HepG2 (cell line): ENCODE data around the gene HMCN2. TPM values are rescaled to one million over a fixed set of nuclear protein-coding genes. Genes with fewer than 3 reads are reported as not detected.
A peak's percentile ranks its signal among the peaks of the same experiment; 100 is the strongest.

Source experiments
- ATAC-seq: fragments of 200-7000 bp; cut with Tn5 transposase; 3 replicates; pipeline ENCODE4 v1.9.1; 2020; ENCODE audit warnings: mild to moderate bottlenecking, moderate library complexity
- BruUV-seq: library from RNA; stranded (reverse); fragments of 400-500 nt; replicated peaks from 2 replicates; lab custom pipeline; 2021; lab: Mats Ljungman, UMichigan
- CTCF ChIA-PET: fragments of 300-600 bp; formaldehyde crosslinking; extraction: SDS; loops from one replicate; lab custom pipeline; 2021; ENCODE audit warnings: low total read pairs, inconsistent platforms, low intra/inter-chr PET ratio; lab: Yijun Ruan, JAX
- POLR2A ChIA-PET: fragments of 350-600 bp; sonication (Branson Sonifier 250); formaldehyde crosslinking; loops from one replicate; lab custom pipeline; 2020; ENCODE audit warnings: antibody characterized with exemption, inconsistent platforms; lab: Yijun Ruan, JAX
- DNase-seq: peaks from one replicate; pipeline ENCODE4 v3.0.0-alpha.2; 2015; ENCODE audit warnings: low spot score
- FAIRE-seq: peaks from 3 replicates; lab custom pipeline; 2011; peaks lifted over from hg19 to GRCh38; lab: Jason Lieb, UNC
- H2AFZ ChIP-seq: one replicate; pipeline ENCODE4 v1.6.1; 2011; ENCODE audit warnings: low read length, inconsistent platforms
- H3K27ac ChIP-seq: fragments of 300-600 bp; 3 replicates; pipeline ENCODE4 v1.8.0; 2011; ENCODE audit warnings: mixed run types, mild to moderate bottlenecking, mixed read lengths, low read length, inconsistent platforms; ENCODE audit not compliant: insufficient read depth; ENCODE audit errors: extremely low read length
- H3K27me3 ChIP-seq, 2 experiments: fragments of 200-600 bp in 1 of 2; 2 replicates in 1 of 2; 3 replicates in 1 of 2; pipeline versions ENCODE4 v1.6.0 to v1.8.0; 2011; ENCODE audit warnings: low read length in 2 of 2, mild to moderate bottlenecking in 2 of 2, moderate library complexity in 2 of 2, inconsistent platforms in 1 of 2; ENCODE audit not compliant: insufficient read depth in 2 of 2, control insufficient read depth in 1 of 2
- H3K36me3 ChIP-seq, 2 experiments: fragments of 200-600 bp in 1 of 2; replicated peaks in 1 of 2; 2 replicates in 1 of 2; 3 replicates in 1 of 2; pipeline versions ENCODE4 v1.5.1 to v1.8.0; 2011; ENCODE audit warnings: low read length in 2 of 2, inconsistent platforms in 1 of 2; ENCODE audit not compliant: insufficient read depth in 2 of 2, control insufficient read depth in 1 of 2
- H3K4me1 ChIP-seq: 2 replicates; pipeline ENCODE4 v1.5.1; 2012; ENCODE audit warnings: low read length, inconsistent platforms; ENCODE audit not compliant: insufficient read depth
- H3K4me2 ChIP-seq: 2 replicates; pipeline ENCODE4 v1.6.0; 2011; ENCODE audit warnings: low read depth, low read length, inconsistent platforms
- H3K4me3 ChIP-seq, 3 experiments: fragments of 200-600 bp in 1 of 3; sonication (generic), shearing (Covaris generic) in 1 of 3; replicated peaks in 1 of 3; 2 replicates each; pipeline ENCODE4 v1.5.1; 2011 to 2016; ENCODE audit warnings: low read length in 3 of 3, inconsistent platforms in 2 of 3, low read depth in 2 of 3, mild to moderate bottlenecking in 2 of 3, control low read depth in 1 of 3, mixed read lengths in 1 of 3; ENCODE audit not compliant: insufficient read depth in 1 of 3
- H3K79me2 ChIP-seq: one replicate; pipeline ENCODE4 v1.6.1; 2011; ENCODE audit warnings: low read length, inconsistent platforms; ENCODE audit not compliant: insufficient read depth
- H3K9ac ChIP-seq: 2 replicates; pipeline ENCODE4 v1.6.0; 2011; ENCODE audit warnings: mild to moderate bottlenecking, low read depth, low read length, inconsistent platforms; ENCODE audit not compliant: insufficient read depth
- H3K9me3 ChIP-seq: 2 replicates; pipeline ENCODE4 v1.5.1; 2012; ENCODE audit warnings: mild to moderate bottlenecking, low read length
- H4K20me1 ChIP-seq: 2 replicates; pipeline ENCODE4 v1.6.0; 2011; ENCODE audit warnings: inconsistent platforms, mild to moderate bottlenecking, low read length, moderate library complexity; ENCODE audit not compliant: insufficient read depth
- FUBP1 ChIP-seq: sonication (generic); formaldehyde crosslinking; IDR thresholded peaks from 2 replicates; pipeline ENCODE4 v1.5.1; 2020; ENCODE audit warnings: missing genetic modification reagents, mild to moderate bottlenecking, borderline replicate concordance
- KLF13 ChIP-seq: sonication (generic); formaldehyde crosslinking; IDR thresholded peaks from 2 replicates; pipeline ENCODE4 v1.4.0; 2020; ENCODE audit warnings: mild to moderate bottlenecking, missing genetic modification reagents
- NFYB ChIP-seq: sonication (generic); formaldehyde crosslinking; IDR thresholded peaks from 2 replicates; pipeline ENCODE4 v1.4.0; 2020; ENCODE audit warnings: missing genetic modification reagents
- NFYC ChIP-seq: IDR thresholded peaks from 2 replicates; pipeline ENCODE4 v1.6.1; 2016; ENCODE audit warnings: missing genetic modification reagents, missing compliant biosample characterization
- PRPF4 ChIP-seq: fragments of 200-400 bp; formaldehyde crosslinking; IDR thresholded peaks from 2 replicates; pipeline ENCODE4 v1.6.1; 2016; ENCODE audit warnings: low read length, low read depth; ENCODE audit not compliant: poor library complexity, severe bottlenecking
- ZNF343 ChIP-seq: sonication (generic); formaldehyde crosslinking; IDR thresholded peaks from 2 replicates; pipeline ENCODE4 v1.4.0; 2020; ENCODE audit warnings: mild to moderate bottlenecking, missing genetic modification reagents
- ZNF414 ChIP-seq: sonication (generic); formaldehyde crosslinking; IDR thresholded peaks from 2 replicates; pipeline ENCODE4 v1.5.0; 2020; ENCODE audit warnings: missing genetic modification reagents
- WGBS: methylation state at CpG from one replicate; pipeline ENCODE4 v1.1.6; 2017; ENCODE audit warnings: low lambda C conversion rate; 5-methylcytosine and 5-hydroxymethylcytosine counted together
- in situ Hi-C: cut with HindIII; loops from 2 replicates; pipeline ENCODE4 v1.10.0; 2017; ENCODE audit warnings: low pct_unique_long_range_greater_than_20kb; ENCODE audit not compliant: extremely low pct_ligation_motif_present
- intact Hi-C: fragments of 100-400 bp; cut with micrococcal nuclease; formaldehyde crosslinking; loops from one replicate; pipeline ENCODE4 v1.10.0; 2022; ENCODE audit not compliant: unreplicated experiment
- polyA plus RNA-seq, 8 experiments: library from polyadenylated mRNA; depleted of rRNA in 3 of 8; stranded (reverse) in 7 of 8; unstranded in 1 of 8; fragments of >200 nt; fragmentation: Illumina TruSeq in 4 of 8; extraction: Trizol in 4 of 8; gene quantifications; 2 replicates each; pipeline versions ENCODE4 v1.2.1 to v1.2.3, GENCODE V29; 2011 to 2016; ENCODE audit warnings: low read depth in 4 of 8, missing spikeins in 1 of 8, mixed read lengths in 1 of 8; ENCODE audit not compliant: insufficient read depth in 1 of 8
- total RNA-seq, 5 experiments: library from RNA; depleted of rRNA; stranded (reverse); fragments of >200 nt; fragmentation: Illumina TruSeq; extraction: Trizol; gene quantifications; 2 replicates each; pipeline ENCODE4 v1.2.3, GENCODE V29; 2016; ENCODE audit warnings: low read depth in 1 of 5

Gene HMCN2
- total and polyA plus RNA-seq, 2 of the 13 experiments (the other 11 are each of a cell fraction or from before 2014, with no cell fraction given) = 0.09 TPM; not detected in 1

GRCh38 chr9:130396581-130396980, 131.0 kb downstream of the HMCN2 start:
- Histone ChIP-seq H3K4me1 (no peaks in the 10 kb centered on the region), H3K79me2 (no peaks in the 10 kb centered on the region), H3K27ac (no peak overlapping the region), H3K36me3 (no peaks in the 10 kb centered on the region), H3K4me2 (no peak overlapping the region), H2AFZ (no peak overlapping the region), H3K9ac (no peak overlapping the region), H4K20me1 (no peaks in the 10 kb centered on the region)
- FAIRE-seq = no peak
- CTCF ChIA-PET = no interaction called here
- 56% methylated on average over 2 of the region's 4 CpGs for WGBS
- no peak for DNase-seq
- BruUV-seq = no TSS peak
- TF ChIP-seq ZNF343 (CRISPR knock-in tag) = no peak
- no peak for TF ChIP-seq KLF13
- no peak for TF ChIP-seq FUBP1 (CRISPR knock-in tag)
- no peak for TF ChIP-seq PRPF4
- TF ChIP-seq NFYB (CRISPR knock-in tag) = peak; percentile 43; the same call in 1 of the 2 replicates
- TF ChIP-seq ZNF414 (CRISPR knock-in tag) = no peak
- peak; percentile 62 for TF ChIP-seq NFYC (CRISPR knock-in tag)
- TF ChIP-seq, all 625 proteins: peak for 2
- Histone ChIP-seq H3K27me3 (peaks cover 3 to 19% of the 10 kb centered on the region in 2 experiments; a peak in 4 of 5 replicates), H3K9me3 (no peaks in the 10 kb centered on the region), H3K4me3 (no peak overlapping the region)
- intact Hi-C loops (no loop called here), in situ Hi-C loops (no loop called here)
- POLR2A ChIA-PET = no interaction called here
- ATAC-seq = no peak; the same call in 2 of the 3 replicates
